H1 (cell line): Measurements from ENCODE around the gene BAZ2B. TPM values are rescaled to one million over a fixed set of nuclear protein-coding genes. Genes with fewer than 3 reads are reported as not detected.

Experiments
- CTCF ChIA-PET: fragments of 300-600 bp; sonication (Branson Sonifier 250); formaldehyde crosslinking; loops from one replicate; lab custom pipeline; 2021; ENCODE audit not compliant: partially characterized antibody; lab: Charles Lee
- POLR2A ChIA-PET: fragments of 300-600 bp; sonication (Branson Sonifier 250); formaldehyde crosslinking; loops from one replicate; lab custom pipeline; 2021; ENCODE audit warnings: inconsistent platforms; ENCODE audit not compliant: partially characterized antibody; lab: Charles Lee
- DNase-seq, 2 experiments: peaks; one replicate each; pipeline versions ENCODE4 v3.0.0 to v3.0.0-alpha.2; 2010 to 2022; ENCODE audit warnings: low spot score in 2 of 2, low read depth in 1 of 2, mixed read lengths in 1 of 2
- FAIRE-seq: peaks from 2 replicates; lab custom pipeline; 2011; peaks lifted over from hg19 to GRCh38; lab: Jason Lieb, UNC
- H2AFZ ChIP-seq: 2 replicates; pipeline ENCODE4 v1.8.1; 2012; ENCODE audit warnings: low read length, inconsistent platforms
- H2AK5ac ChIP-seq: 2 replicates; pipeline ENCODE4 v1.6.1; 2013; ENCODE audit warnings: low read depth, low read length
- H2BK120ac ChIP-seq: replicated peaks from 2 replicates; pipeline ENCODE3; 2013; ENCODE audit warnings: low read depth, low read length, inconsistent platforms
- H2BK12ac ChIP-seq: 2 replicates; pipeline ENCODE4 v1.6.1; 2013; ENCODE audit warnings: low read depth, low read length
- H2BK15ac ChIP-seq: 2 replicates; pipeline ENCODE4 v1.6.1; 2013; ENCODE audit warnings: low read length
- H2BK20ac ChIP-seq: 2 replicates; pipeline ENCODE4 v1.6.1; 2013; ENCODE audit warnings: low read length
- H2BK5ac ChIP-seq: 2 replicates; pipeline ENCODE4 v1.6.1; 2013; ENCODE audit warnings: low read depth, low read length
- H3K14ac ChIP-seq: 2 replicates; pipeline ENCODE4 v1.6.1; 2013; ENCODE audit warnings: inconsistent platforms; ENCODE audit not compliant: insufficient read length
- H3K18ac ChIP-seq: 2 replicates; pipeline ENCODE4 v1.6.1; 2013; ENCODE audit warnings: low read length; ENCODE audit errors: extremely low read depth
- H3K23ac ChIP-seq: 2 replicates; pipeline ENCODE4 v1.6.1; 2013; ENCODE audit warnings: inconsistent platforms; ENCODE audit not compliant: insufficient read length
- H3K23me2 ChIP-seq: 2 replicates; pipeline ENCODE4 v1.6.1; 2013; ENCODE audit warnings: low read depth, low read length
- H3K27ac ChIP-seq: 2 replicates; pipeline ENCODE4 v1.6.1; 2011; ENCODE audit warnings: low read depth, low read length, inconsistent platforms
- H3K27me3 ChIP-seq, 4 experiments: replicated peaks in 1 of 4; 1 replicate in 1 of 4; 2 replicates in 3 of 4; pipeline versions ENCODE4 v1.6.1 to v1.8.1; 2011 to 2013; ENCODE audit warnings: low read length in 3 of 4, mild to moderate bottlenecking in 3 of 4, inconsistent platforms in 2 of 4, mixed read lengths in 2 of 4, moderate library complexity in 1 of 4; ENCODE audit not compliant: control insufficient read depth in 3 of 4, insufficient read depth in 3 of 4; ENCODE audit errors: extremely low read depth in 1 of 4
- H3K36me3 ChIP-seq, 4 experiments: 2 replicates each; pipeline versions ENCODE4 v1.6.1 to v1.8.1; 2011 to 2013; ENCODE audit warnings: mild to moderate bottlenecking in 4 of 4, low read length in 3 of 4, moderate library complexity in 2 of 4, control low read depth in 1 of 4, inconsistent platforms in 1 of 4; ENCODE audit not compliant: insufficient read depth in 4 of 4, control insufficient read depth in 2 of 4
- H3K4ac ChIP-seq: replicated peaks from 2 replicates; pipeline ENCODE3; 2013; ENCODE audit warnings: low read length, low read depth, mixed read lengths, inconsistent platforms; ENCODE audit not compliant: insufficient read length
- H3K4me1 ChIP-seq, 4 experiments: replicated peaks in 1 of 4; 1 replicate in 1 of 4; 2 replicates in 3 of 4; pipeline versions ENCODE4 v1.6.1 to v1.8.1; 2011 to 2013; ENCODE audit warnings: low read length in 3 of 4, inconsistent platforms in 2 of 4, mixed read lengths in 1 of 4; ENCODE audit not compliant: insufficient read depth in 4 of 4, control insufficient read depth in 3 of 4
- H3K4me2 ChIP-seq, 2 experiments: 2 replicates each; pipeline versions ENCODE4 v1.6.1 to v1.8.1; 2011 to 2013; ENCODE audit warnings: low read depth in 2 of 2, low read length in 2 of 2, control low read depth in 1 of 2, inconsistent platforms in 1 of 2, mild to moderate bottlenecking in 1 of 2; ENCODE audit not compliant: insufficient read depth in 1 of 2
- H3K4me3 ChIP-seq, 4 experiments: fragments of 200-600, 300-600 bp in 1 of 4; sonication (generic), shearing (Covaris generic), sonication (Bioruptor Twin) in 1 of 4; 2 replicates each; pipeline versions ENCODE4 v1.5.1 to v1.8.1; 2011 to 2016; ENCODE audit warnings: low read length in 4 of 4, low read depth in 3 of 4, control low read depth in 2 of 4, inconsistent platforms in 2 of 4, mild to moderate bottlenecking in 2 of 4, mixed read lengths in 1 of 4, moderate library complexity in 1 of 4; ENCODE audit not compliant: insufficient read depth in 2 of 4; ENCODE audit errors: extremely low read depth in 1 of 4
- H3K56ac ChIP-seq: replicated peaks from 2 replicates; pipeline ENCODE3; 2013; ENCODE audit warnings: low read depth, mild to moderate bottlenecking, mixed read lengths, low read length, inconsistent platforms; ENCODE audit not compliant: insufficient read length
- H3K79me1 ChIP-seq: 2 replicates; pipeline ENCODE4 v1.6.1; 2013; ENCODE audit warnings: low read depth, low read length, control low read depth
- H3K79me2 ChIP-seq, 2 experiments: 2 replicates each; pipeline versions ENCODE4 v1.6.1 to v1.8.1; 2012 to 2013; ENCODE audit warnings: low read length in 2 of 2, mild to moderate bottlenecking in 2 of 2, inconsistent platforms in 1 of 2; ENCODE audit not compliant: insufficient read depth in 2 of 2, control insufficient read depth in 1 of 2
- H3K9ac ChIP-seq, 4 experiments: replicated peaks in 1 of 4; 1 replicate in 1 of 4; 2 replicates in 3 of 4; pipeline versions ENCODE4 v1.6.1 to v1.8.1; 2011 to 2013; ENCODE audit warnings: low read depth in 3 of 4, low read length in 3 of 4, control low read depth in 2 of 4, mild to moderate bottlenecking in 2 of 4, moderate library complexity in 2 of 4, inconsistent platforms in 1 of 4; ENCODE audit errors: extremely low read depth in 1 of 4
- H3K9me3 ChIP-seq, 2 experiments: 2 replicates each; pipeline versions ENCODE4 v1.6.1 to v1.8.1; 2012 to 2013; ENCODE audit warnings: mild to moderate bottlenecking in 2 of 2, moderate library complexity in 2 of 2, control low read depth in 1 of 2, inconsistent platforms in 1 of 2, low read depth in 1 of 2, low read length in 1 of 2, mixed read lengths in 1 of 2; ENCODE audit not compliant: insufficient read depth in 2 of 2
- H4K20me1 ChIP-seq, 2 experiments: replicated peaks in 1 of 2; 2 replicates each; pipeline versions ENCODE3 to v1.8.1; 2011 to 2013; ENCODE audit warnings: inconsistent platforms in 2 of 2, low read length in 2 of 2, mild to moderate bottlenecking in 1 of 2; ENCODE audit not compliant: insufficient read depth in 2 of 2, control insufficient read depth in 1 of 2
- H4K5ac ChIP-seq: 2 replicates; pipeline ENCODE4 v1.6.1; 2013; ENCODE audit warnings: low read length, low read depth, mixed read lengths, inconsistent platforms; ENCODE audit not compliant: insufficient read length
- H4K8ac ChIP-seq: 2 replicates; pipeline ENCODE4 v1.8.0; 2013; ENCODE audit warnings: mild to moderate bottlenecking, moderate library complexity, low read length, inconsistent platforms; ENCODE audit not compliant: insufficient read depth; ENCODE audit errors: extremely low read depth
- H4K91ac ChIP-seq: replicated peaks from 2 replicates; pipeline ENCODE3; 2013; ENCODE audit warnings: low read length, mixed read lengths, inconsistent platforms; ENCODE audit not compliant: insufficient read length
- EZH2 ChIP-seq: fragments of 200-600 bp; sonication (generic); IDR thresholded peaks from 2 replicates; pipeline ENCODE4 v1.7.1; 2012; ENCODE audit warnings: low read depth, mild to moderate bottlenecking, moderate library complexity, low read length, inconsistent platforms; ENCODE audit not compliant: severe bottlenecking
- JUND ChIP-seq: IDR thresholded peaks from 2 replicates; pipeline ENCODE4 v1.6.1; 2011; ENCODE audit warnings: mild to moderate bottlenecking, improper control_type of control experiment, low read length
- POLR2AphosphoS5 ChIP-seq: IDR thresholded peaks from 2 replicates; pipeline ENCODE4 v1.6.1; 2011; ENCODE audit warnings: low read depth, low read length
- RFX5 ChIP-seq: IDR thresholded peaks from 2 replicates; pipeline ENCODE4 v1.6.1; 2011; ENCODE audit warnings: low read depth, low read length, improper control_type of control experiment, borderline replicate concordance
- RNF2 ChIP-seq: fragments of 200-900, 300-1000 bp; sonication (generic); IDR thresholded peaks from 2 replicates; pipeline ENCODE4 v1.7.1; 2016; ENCODE audit warnings: borderline replicate concordance, low read depth, mild to moderate bottlenecking, antibody characterized with exemption, low read length; ENCODE audit not compliant: poor library complexity, severe bottlenecking; ENCODE audit errors: missing control alignments
- SAP30 ChIP-seq: fragments of 300-600 bp; sonication (generic); IDR thresholded peaks from 2 replicates; pipeline ENCODE4 v1.7.1; 2012; ENCODE audit warnings: low read length, moderate library complexity, mild to moderate bottlenecking, inconsistent platforms; ENCODE audit not compliant: insufficient read depth, insufficient replicate concordance
- SIRT6 ChIP-seq: IDR thresholded peaks from one replicate; pipeline ENCODE4 v1.7.1; 2012; ENCODE audit warnings: low read length, inconsistent platforms
- TEAD4 ChIP-seq: IDR thresholded peaks from 2 replicates; pipeline ENCODE4 v1.6.1; 2012; ENCODE audit warnings: low read depth, low read length, inconsistent platforms, mixed read lengths
- WGBS, 2 experiments: shearing (Covaris generic) in 1 of 2; methylation state at CpG; one replicate each; pipeline versions ENCODE4 v1.1.6 to v1.1.7; 2013 to 2015; ENCODE audit warnings: low lambda C conversion rate in 2 of 2, mixed read lengths in 2 of 2, inconsistent platforms in 1 of 2, low coverage in 1 of 2, missing lambda C conversion rate in 1 of 2; ENCODE audit not compliant: insufficient replicate concordance in 2 of 2, insufficient coverage in 1 of 2, insufficient read length in 1 of 2; ENCODE audit errors: extremely low coverage in 1 of 2, missing lambda C conversion rate in 1 of 2; 5-methylcytosine and 5-hydroxymethylcytosine counted together
- polyA plus RNA-seq, 7 experiments: library from polyadenylated mRNA; depleted of rRNA in 3 of 7; stranded (reverse) in 5 of 7; unstranded in 2 of 7; fragments of >200 nt in 5 of 7; fragments of 200-250 nt in 2 of 7; gene quantifications; 1 replicate in 5 of 7; 2 replicates in 1 of 7; 4 replicates in 1 of 7; pipeline versions ENCODE4 v1.2.1 to v1.2.3, GENCODE V29; 2011 to 2013; ENCODE audit warnings: missing spikeins in 2 of 7, mixed read lengths in 2 of 7
- total RNA-seq: library from RNA; stranded (reverse); fragmentation: NEBNext Ultra II Directional; extraction: Animal tissue kit (Norgen Biotek cat#: 25700); gene quantifications from 2 replicates; pipeline ENCODE4 v1.2.1, GENCODE V29; 2021

BAZ2B gene
- total and polyA plus RNA-seq, 2 of the 8 experiments (the other 6 are each of a cell fraction or from before 2014, with no cell fraction given) = 15.2 to 46.3 TPM

DNA sequence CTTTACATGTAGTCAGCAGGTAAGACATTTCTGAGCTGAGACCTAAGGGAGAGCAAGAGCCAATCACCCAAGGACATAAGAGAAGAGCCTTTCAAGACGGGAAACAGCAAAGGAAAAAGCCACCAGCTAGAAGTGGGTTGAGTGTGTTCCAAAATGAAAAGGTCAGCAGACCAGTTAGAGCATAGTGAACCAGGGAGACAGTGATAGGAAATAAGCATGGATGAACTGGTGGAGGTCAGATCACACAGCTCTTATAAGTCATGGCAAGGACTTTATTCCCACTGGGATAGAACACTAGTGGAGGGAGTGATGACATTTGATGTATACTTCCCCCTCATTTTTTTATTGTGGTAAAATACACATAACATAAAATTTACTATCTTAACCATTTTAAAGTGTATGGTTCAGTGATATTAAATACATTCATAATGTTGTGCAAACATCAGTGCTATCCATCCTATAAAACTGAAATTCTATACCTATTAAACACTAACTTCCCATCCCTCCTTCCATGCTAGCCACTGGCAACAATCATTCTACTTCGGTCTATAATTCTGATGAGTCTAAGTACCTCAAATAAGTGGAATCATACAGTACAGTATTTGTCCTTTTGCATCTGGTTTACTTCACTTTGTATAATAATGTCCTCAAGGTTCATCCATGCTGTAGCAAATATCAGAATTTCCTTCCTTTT, 174.0 kb downstream of the BAZ2B start:
- no peak for DNase-seq
- Histone ChIP-seq H4K20me1 (no peaks in the 10 kb centered on the region), H3K56ac (no peak overlapping the region), H2BK120ac (no peak overlapping the region), H3K4ac (no peak overlapping the region), H2AFZ (no peak overlapping the region), H2AK5ac (no peak overlapping the region), H3K79me2 (no peaks in the 10 kb centered on the region), H4K8ac (no peak overlapping the region), H3K4me3 (no peak overlapping the region), H3K36me3 (peaks cover 0 to 57% (median 14%) of the 10 kb centered on the region in 4 experiments; a peak in 6 of 8 replicates), H3K18ac (no peak overlapping the region), H3K27me3 (no peaks in the 10 kb centered on the region), H4K91ac (no peak overlapping the region), H3K23ac (no peak overlapping the region), H3K9me3 (no peaks in the 10 kb centered on the region), H4K5ac (no peak overlapping the region), H3K23me2 (no peaks in the 10 kb centered on the region), H3K14ac (no peak overlapping the region), H3K27ac (no peak overlapping the region), H3K4me1 (peaks cover 0 to 5% (median 2%) of the 10 kb centered on the region in 4 experiments; a peak in 1 of 7 replicates), H3K9ac (no peak overlapping the region), H2BK20ac (no peak overlapping the region), H2BK12ac (no peak overlapping the region), H3K4me2 (no peak overlapping the region; a peak in 1 of 4 replicates), H3K79me1 (no peaks in the 10 kb centered on the region; the same call in 1 of the 2 replicates), H2BK5ac (no peak overlapping the region), H2BK15ac (no peak overlapping the region)
- ChIA-PET CTCF (interaction anchor here (1.6 kb wide), 1 partner anchor 290 kb away, joined by 3 read pairs; no protein-coding TSS in a partner anchor), POLR2A (interaction anchor here (0.8 to 1.2 kb wide), 3 partner anchors 132 to 270 kb away, joined by 3 read pairs; partner anchors contain the start of genes MARCHF7 and WDSUB1)
- no peak for FAIRE-seq
- no peak for TF ChIP-seq RFX5
- TF ChIP-seq SIRT6 = no peak
- TF ChIP-seq RNF2 = no peak
- TF ChIP-seq SAP30 = no peak
- no peak for TF ChIP-seq POLR2AphosphoS5
- no peak for TF ChIP-seq TEAD4
- TF ChIP-seq EZH2 = no peak
- TF ChIP-seq JUND = no peak
- 91% methylated on average over 2 of the region's 2 CpGs; no CpG with 5 or more reads in 1 of the 2 experiments for WGBS, 2 experiments
